ENCODE results near the gene MAN1C1.

DNA sequence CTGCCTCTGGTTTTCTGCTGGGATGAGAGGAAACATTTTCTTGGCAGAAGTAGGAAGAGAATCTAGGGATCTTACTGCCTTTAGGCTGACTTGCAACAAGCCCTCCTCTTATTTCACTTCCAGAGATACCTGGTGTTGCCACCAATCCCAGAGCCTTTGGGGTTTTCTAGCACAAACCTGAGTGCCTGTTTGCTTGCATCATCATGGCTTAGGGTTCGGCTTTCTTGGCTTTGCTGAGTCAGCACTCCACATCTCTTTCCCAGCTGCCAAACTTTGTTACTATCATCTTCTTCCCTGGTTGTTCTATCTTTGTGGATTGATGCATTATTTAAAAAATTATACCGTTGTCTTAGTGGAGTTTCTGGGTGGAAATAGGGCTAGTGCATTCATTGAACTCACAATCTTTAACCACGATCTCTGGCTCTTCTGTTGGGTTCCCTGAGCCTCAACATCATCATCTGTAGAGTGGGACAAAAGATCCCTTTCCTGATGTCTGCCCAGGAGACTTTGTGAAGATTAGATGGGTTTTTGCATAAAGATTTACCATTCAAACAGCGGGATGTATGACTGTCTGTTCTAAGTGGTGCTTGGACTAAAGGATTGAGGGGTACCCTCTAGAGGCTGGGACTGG, 106.8 kb downstream of the MAN1C1 start:
- TF ChIP-seq, protein P1, sequence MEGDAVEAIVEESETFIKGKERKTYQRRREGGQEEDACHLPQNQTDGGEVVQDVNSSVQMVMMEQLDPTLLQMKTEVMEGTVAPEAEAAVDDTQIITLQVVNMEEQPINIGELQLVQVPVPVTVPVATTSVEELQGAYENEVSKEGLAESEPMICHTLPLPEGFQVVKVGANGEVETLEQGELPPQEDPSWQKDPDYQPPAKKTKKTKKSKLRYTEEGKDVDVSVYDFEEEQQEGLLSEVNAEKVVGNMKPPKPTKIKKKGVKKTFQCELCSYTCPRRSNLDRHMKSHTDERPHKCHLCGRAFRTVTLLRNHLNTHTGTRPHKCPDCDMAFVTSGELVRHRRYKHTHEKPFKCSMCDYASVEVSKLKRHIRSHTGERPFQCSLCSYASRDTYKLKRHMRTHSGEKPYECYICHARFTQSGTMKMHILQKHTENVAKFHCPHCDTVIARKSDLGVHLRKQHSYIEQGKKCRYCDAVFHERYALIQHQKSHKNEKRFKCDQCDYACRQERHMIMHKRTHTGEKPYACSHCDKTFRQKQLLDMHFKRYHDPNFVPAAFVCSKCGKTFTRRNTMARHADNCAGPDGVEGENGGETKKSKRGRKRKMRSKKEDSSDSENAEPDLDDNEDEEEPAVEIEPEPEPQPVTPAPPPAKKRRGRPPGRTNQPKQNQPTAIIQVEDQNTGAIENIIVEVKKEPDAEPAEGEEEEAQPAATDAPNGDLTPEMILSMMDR (IDR thresholded peaks at IDR 0.05), result no peak
- TF ChIP-seq POLR2A (IDR thresholded peaks at IDR 0.05), result no peak

Data from body of pancreas (tissue), 4 donors.